ENCODE results near the gene DPH5. TPM values are rescaled to one million over a fixed set of nuclear protein-coding genes. Genes with fewer than 3 reads are reported as not detected.

DPH5 gene
- total and polyA plus RNA-seq, 8 donors: 26.9 to 79.7 (median 70.7) TPM

DNA sequence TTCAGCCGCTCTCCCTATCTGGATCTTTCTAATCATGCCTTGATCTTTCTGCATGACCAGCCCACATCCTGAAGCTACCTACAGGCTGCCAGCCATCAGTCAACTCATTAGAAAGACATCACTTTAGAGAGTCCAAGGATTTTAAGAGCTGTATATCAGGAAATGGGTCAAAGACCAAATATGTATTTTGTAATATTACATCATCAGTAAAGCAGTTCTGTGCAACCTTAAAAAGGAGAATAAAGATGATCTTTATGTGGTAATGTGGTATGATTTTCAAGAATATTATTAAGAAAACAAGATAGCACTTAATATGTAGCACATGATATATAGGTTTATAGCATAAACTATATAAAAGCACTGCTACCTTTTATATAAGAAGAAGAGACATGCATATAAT, 82.1 kb downstream of the DPH5 start:
- H3K27ac ChIP-seq: no peak overlapping the region
- intact Hi-C loops (cut with DNase I): no loop called here
- no peaks in the 10 kb centered on the region for H3K27me3 ChIP-seq
- H3K4me1 ChIP-seq: peaks cover 3 to 9% of the 10 kb centered on the region in 2 donors
- no peak for DNase-seq
- peaks cover 0 to 33% of the 10 kb centered on the region in 2 donors for H3K36me3 ChIP-seq
- TF ChIP-seq, protein P1, sequence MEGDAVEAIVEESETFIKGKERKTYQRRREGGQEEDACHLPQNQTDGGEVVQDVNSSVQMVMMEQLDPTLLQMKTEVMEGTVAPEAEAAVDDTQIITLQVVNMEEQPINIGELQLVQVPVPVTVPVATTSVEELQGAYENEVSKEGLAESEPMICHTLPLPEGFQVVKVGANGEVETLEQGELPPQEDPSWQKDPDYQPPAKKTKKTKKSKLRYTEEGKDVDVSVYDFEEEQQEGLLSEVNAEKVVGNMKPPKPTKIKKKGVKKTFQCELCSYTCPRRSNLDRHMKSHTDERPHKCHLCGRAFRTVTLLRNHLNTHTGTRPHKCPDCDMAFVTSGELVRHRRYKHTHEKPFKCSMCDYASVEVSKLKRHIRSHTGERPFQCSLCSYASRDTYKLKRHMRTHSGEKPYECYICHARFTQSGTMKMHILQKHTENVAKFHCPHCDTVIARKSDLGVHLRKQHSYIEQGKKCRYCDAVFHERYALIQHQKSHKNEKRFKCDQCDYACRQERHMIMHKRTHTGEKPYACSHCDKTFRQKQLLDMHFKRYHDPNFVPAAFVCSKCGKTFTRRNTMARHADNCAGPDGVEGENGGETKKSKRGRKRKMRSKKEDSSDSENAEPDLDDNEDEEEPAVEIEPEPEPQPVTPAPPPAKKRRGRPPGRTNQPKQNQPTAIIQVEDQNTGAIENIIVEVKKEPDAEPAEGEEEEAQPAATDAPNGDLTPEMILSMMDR (IDR thresholded peaks at IDR 0.05): no peak
- no peak for ATAC-seq
- no peaks in the 10 kb centered on the region for H3K9me3 ChIP-seq
- no peak overlapping the region for H3K4me3 ChIP-seq

DNA sequence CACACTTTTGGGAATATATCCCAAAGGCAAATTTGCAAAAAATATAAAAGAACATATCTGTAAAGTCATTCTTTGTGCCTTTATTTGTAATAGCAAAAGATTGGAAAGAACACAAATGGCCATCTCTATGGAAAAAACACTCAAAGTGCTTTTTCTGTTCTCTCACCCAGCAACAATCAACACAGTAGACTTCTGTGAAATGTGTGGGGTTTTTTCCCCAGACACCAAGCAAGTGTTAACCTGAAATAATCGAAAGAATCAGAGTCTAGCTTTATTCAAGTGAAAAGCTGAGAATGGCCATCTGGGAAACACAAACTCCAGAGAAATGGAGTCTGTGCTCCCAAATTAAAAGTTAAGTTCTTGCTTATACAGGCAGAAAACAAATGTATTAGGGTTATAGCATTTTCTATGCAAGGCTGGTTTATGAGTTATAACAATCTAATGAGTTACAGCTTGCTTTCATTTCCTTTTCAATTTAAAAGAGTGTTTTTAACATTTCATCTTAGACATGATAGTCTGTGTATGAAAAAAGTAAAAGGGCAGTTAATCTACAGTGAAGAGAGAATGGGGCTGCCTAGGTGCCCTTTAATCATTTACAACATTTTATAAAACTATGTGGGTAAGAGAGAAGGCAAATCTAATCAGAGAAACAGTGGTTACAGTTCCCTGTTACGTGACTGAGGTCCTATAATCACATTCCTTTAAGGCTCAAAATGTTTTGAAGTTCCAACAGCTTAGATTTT, 83.1 kb downstream of the DPH5 start:
- peaks cover 0 to 36% of the 10 kb centered on the region in 2 donors for H3K36me3 ChIP-seq
- H3K9me3 ChIP-seq: no peaks in the 10 kb centered on the region
- H3K27me3 ChIP-seq: no peaks in the 10 kb centered on the region
- DNase-seq (no peak), ATAC-seq (no peak)
- no peak overlapping the region for H3K4me3 ChIP-seq
- H3K27ac ChIP-seq: no peak overlapping the region
- intact Hi-C loops (cut with DNase I): no loop called here
- TF ChIP-seq, protein P1 (IDR thresholded peaks at IDR 0.05): no peak
- peaks cover 3 to 8% of the 10 kb centered on the region in 2 donors for H3K4me1 ChIP-seq

DNA sequence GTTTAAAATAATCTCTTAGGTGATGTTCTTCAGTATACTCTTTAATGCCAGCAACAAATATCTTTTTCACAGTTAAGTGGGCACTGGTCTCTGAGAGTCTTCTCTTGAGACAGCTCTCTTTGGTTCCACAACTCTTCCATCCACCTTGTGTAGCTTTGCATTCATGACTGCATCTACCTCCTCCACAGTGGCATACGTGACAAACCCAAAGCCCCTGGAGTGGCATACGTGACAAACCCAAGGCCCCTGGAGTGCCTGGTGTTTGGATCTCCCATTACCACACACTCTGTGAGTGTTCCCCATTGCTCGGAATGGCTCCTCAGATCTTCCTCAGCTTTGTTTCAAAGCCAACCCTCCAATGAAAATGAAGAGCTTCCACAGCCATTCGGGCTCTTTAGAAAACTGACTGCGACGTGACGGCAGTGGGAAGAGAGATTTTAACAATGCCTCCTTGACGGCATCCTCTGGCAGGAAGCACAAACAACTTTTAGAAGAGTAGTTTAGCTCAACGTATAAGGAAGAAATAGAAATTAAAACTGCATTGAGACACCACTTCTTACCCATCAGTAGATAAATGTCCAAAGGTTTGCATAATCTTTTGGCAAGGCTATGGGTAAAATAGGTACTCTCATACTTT, 83.9 kb downstream of the DPH5 start:
- Histone ChIP-seq H3K9me3 (no peaks in the 10 kb centered on the region), H3K4me3 (no peak overlapping the region), H3K36me3 (peaks cover 0 to 36% of the 10 kb centered on the region in 2 donors), H3K4me1 (peaks cover 3 to 4% of the 10 kb centered on the region in 2 donors), H3K27ac (no peak overlapping the region), H3K27me3 (no peaks in the 10 kb centered on the region)
- no peak for ATAC-seq
- intact Hi-C loops (cut with DNase I): no loop called here
- TF ChIP-seq, protein P1 (IDR thresholded peaks at IDR 0.05): no peak
- DNase-seq: no peak

DNA sequence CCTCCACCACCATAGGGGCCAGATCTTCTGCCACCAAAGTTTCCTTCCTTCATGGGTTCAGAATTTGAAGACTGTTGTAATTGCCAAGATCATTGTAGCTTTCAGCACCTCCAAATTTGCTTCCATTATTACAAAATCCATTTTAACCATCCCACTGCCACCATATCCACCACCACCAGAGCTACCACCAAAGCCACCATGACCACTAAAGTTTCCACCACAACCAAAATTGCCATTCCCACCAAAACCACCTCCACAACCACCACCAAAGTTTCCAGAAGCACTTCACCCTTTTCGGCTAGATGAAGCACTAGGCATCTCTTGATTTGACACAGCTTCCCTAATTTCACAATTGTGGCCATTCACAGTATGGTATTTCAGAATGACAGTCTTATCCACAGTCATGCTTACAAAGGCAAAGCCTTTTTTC, 84.5 kb downstream of the DPH5 start:
- DNase-seq: no peak
- Histone ChIP-seq H3K27ac (no peak overlapping the region), H3K4me3 (no peak overlapping the region), H3K36me3 (peaks cover 0 to 36% of the 10 kb centered on the region in 2 donors), H3K27me3 (no peaks in the 10 kb centered on the region), H3K9me3 (no peaks in the 10 kb centered on the region), H3K4me1 (peaks cover 3 to 4% of the 10 kb centered on the region in 2 donors)
- TF ChIP-seq, protein P1 (IDR thresholded peaks at IDR 0.05): no peak
- intact Hi-C loops (cut with DNase I): no loop called here
- ATAC-seq: no peak

Other genes with a start within 250 kb of the DPH5 start
- gene EXTL2, start 130.9 kb downstream of the DPH5 start, total RNA-seq: 10 to 100 TPM; 13.5 to 16.6 TPM
- 100 to 1,000 TPM in 1 of 6 donors, 10 to 100 TPM in 5; 84.3 to 108 (median 97.5) TPM for gene EXTL2, start 130.9 kb downstream of the DPH5 start, polyA plus RNA-seq (ENCODE audit: insufficient read length in 6 of 6)
- gene SLC30A7, start 129.7 kb downstream of the DPH5 start, total RNA-seq: 10 to 100 TPM; 44.4 to 46.7 TPM
- 10 to 100 TPM; 17.6 to 22.5 (median 20.1) TPM for gene SLC30A7, start 129.7 kb downstream of the DPH5 start, polyA plus RNA-seq (ENCODE audit: insufficient read length in 6 of 6)
- gene S1PR1, start 211.2 kb upstream of the DPH5 start, total RNA-seq: 10 to 100 TPM; 35.5 to 89.3 TPM
- 100 to 1,000 TPM; 148 to 180 (median 168) TPM for gene S1PR1, start 211.2 kb upstream of the DPH5 start, polyA plus RNA-seq (ENCODE audit: insufficient read length in 6 of 6)